Adrenal gland (tissue), 12 donors: ENCODE data around the gene TMEM26. TPM values are rescaled to one million over a fixed set of nuclear protein-coding genes. Genes with fewer than 3 reads are reported as not detected.

Experiments
- DNase-seq, 7 donors: peaks; one replicate each; pipeline ENCODE4 v3.0.0-alpha.2; 2019 to 2020
- H3K27ac ChIP-seq, 5 donors: fragments of 200-600 bp; sonication (generic) in 4 of 5; 1 replicate in 3 of 5; 2 replicates in 2 of 5; pipeline versions ENCODE4 v1.5.1 to v1.8.0; 2016 to 2020; ENCODE audit warnings: mild to moderate bottlenecking in 1 of 5
- H3K27me3 ChIP-seq: fragments of 200-600 bp; 2 replicates; pipeline ENCODE4 v1.8.0; 2021
- H3K36me3 ChIP-seq, 2 donors: fragments of 200-600 bp; replicated peaks in 1 of 2; 1 replicate in 1 of 2; 2 replicates in 1 of 2; pipeline versions ENCODE4 v1.5.1 to v1.8.0; 2018 to 2022
- H3K4me1 ChIP-seq, 2 donors: fragments of 200-600 bp; replicated peaks in 1 of 2; 1 replicate in 1 of 2; 2 replicates in 1 of 2; pipeline versions ENCODE4 v1.5.1 to v1.8.0; 2018 to 2021
- H3K4me3 ChIP-seq, 4 donors: fragments of 200-600 bp; sonication (generic) in 3 of 4; one replicate each; pipeline ENCODE4 v1.5.1; 2016 to 2018
- H3K9me3 ChIP-seq, 3 donors: fragments of 200-600 bp; sonication (generic) in 1 of 3; replicated peaks in 1 of 3; 1 replicate in 2 of 3; 2 replicates in 1 of 3; pipeline versions ENCODE4 v1.5.1 to v1.8.0; 2016 to 2021
- POLR2A ChIP-seq, 2 donors: fragments of 450-650 bp; IDR thresholded peaks; one replicate each; pipeline ENCODE4 v1.6.1; 2017; ENCODE audit warnings: antibody characterized with exemption in 2 of 2, mild to moderate bottlenecking in 2 of 2, moderate library complexity in 1 of 2
- WGBS, 4 donors: extraction: QIAGEN DNeasy Blood & Tissue Kit in 2 of 4; methylation state at CpG; one replicate each; pipeline versions ENCODE4 v1.1.5 to v1.1.7; 2013 to 2017; 5-methylcytosine and 5-hydroxymethylcytosine counted together
- intact Hi-C, 2 donors: fragments of 100-400 bp; cut with DNase I; formaldehyde crosslinking; loops; one replicate each; pipeline versions ENCODE4 v1.14.1 to v1.15.0; 2022 to 2023
- polyA plus RNA-seq, 3 donors: library from polyadenylated mRNA; stranded (reverse); fragments of 200-250 nt in 2 of 3; fragments of 350-450 nt in 1 of 3; fragmentation: Illumina TruSeq in 1 of 3; extraction: RNeasy Lipid Tissue Mini Kit (QIAGEN cat#74804) in 1 of 3; gene quantifications; one replicate each; pipeline ENCODE4 v1.2.3, GENCODE V29; 2013 to 2014
- total RNA-seq, 9 donors: library from RNA; depleted of rRNA in 4 of 9; stranded (reverse); fragments of >200 nt in 4 of 9; fragments of 120-200 nt in 1 of 9; fragmentation: NEBNext Ultra II Directional in 1 of 9; extraction: Animal tissue kit (Norgen Biotek cat#: 25700) in 1 of 9; gene quantifications; one replicate each; pipeline versions ENCODE4 v1.1.0 to v1.2.4, GENCODE V29; 2013 to 2023
- TF ChIP-seq, protein P1 (sequence below), 6 experiments: fragments of 450-650 bp in 4 of 6; fragments of 200-600 bp in 2 of 6; sonication (generic) in 1 of 6; IDR thresholded peaks; 1 replicate in 5 of 6; 2 replicates in 1 of 6; pipeline versions ENCODE4 v1.5.1 to v1.8.0; 2016 to 2021; ENCODE audit warnings: antibody characterized with exemption in 6 of 6, mild to moderate bottlenecking in 2 of 6, moderate library complexity in 1 of 6
- donor health status: healthy with polysubstance abuse.
- donor health status: Bipolar disorder and iron deficiency.
- donor health status: DM: yes; HTN: yes; CAD: no.
- donor health status: DM: no; HTN: no; CAD: no.
- donor health status: DM: no; HTN: no; CAD: no.
- donor health status: DM: yes; HTN: yes; CAD: no.

Gene TMEM26
- total and polyA plus RNA-seq, 12 donors = 0.36 to 51.7 (median 1.9) TPM

DNA sequence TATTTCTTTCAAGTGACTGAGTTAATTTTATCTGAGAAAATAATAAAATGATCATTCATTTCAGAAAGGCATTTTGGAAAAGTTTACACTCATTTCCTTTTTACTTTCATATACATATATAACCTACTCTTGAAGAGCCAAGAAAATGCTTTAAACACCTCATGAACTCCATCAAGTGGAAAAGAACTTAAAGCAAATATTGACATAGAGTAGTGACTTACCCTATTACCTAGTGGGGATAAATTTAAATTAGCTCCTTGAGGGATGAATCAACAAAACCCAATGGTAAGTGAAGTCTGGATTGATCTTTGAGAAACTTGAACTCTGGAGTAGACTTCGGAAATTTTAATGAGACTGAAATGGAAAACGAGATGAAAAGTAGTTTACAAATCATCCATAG, 88.6 kb downstream of the TMEM26 start:
- H3K27ac ChIP-seq = no peak overlapping the region
- intact Hi-C loops = no loop called here
- H3K9me3 ChIP-seq = no peaks in the 10 kb centered on the region
- no peaks in the 10 kb centered on the region for H3K4me1 ChIP-seq
- H3K4me3 ChIP-seq = no peak overlapping the region
- no peaks in the 10 kb centered on the region for H3K27me3 ChIP-seq
- no peak for DNase-seq
- WGBS, 4 donors = 79 to 92% (median 83%) methylated on average over 2 of the region's 2 CpGs
- TF ChIP-seq, protein P1, sequence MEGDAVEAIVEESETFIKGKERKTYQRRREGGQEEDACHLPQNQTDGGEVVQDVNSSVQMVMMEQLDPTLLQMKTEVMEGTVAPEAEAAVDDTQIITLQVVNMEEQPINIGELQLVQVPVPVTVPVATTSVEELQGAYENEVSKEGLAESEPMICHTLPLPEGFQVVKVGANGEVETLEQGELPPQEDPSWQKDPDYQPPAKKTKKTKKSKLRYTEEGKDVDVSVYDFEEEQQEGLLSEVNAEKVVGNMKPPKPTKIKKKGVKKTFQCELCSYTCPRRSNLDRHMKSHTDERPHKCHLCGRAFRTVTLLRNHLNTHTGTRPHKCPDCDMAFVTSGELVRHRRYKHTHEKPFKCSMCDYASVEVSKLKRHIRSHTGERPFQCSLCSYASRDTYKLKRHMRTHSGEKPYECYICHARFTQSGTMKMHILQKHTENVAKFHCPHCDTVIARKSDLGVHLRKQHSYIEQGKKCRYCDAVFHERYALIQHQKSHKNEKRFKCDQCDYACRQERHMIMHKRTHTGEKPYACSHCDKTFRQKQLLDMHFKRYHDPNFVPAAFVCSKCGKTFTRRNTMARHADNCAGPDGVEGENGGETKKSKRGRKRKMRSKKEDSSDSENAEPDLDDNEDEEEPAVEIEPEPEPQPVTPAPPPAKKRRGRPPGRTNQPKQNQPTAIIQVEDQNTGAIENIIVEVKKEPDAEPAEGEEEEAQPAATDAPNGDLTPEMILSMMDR (IDR thresholded peaks at IDR 0.05) = no peak
- TF ChIP-seq POLR2A (IDR thresholded peaks at IDR 0.05) = no peak
- H3K36me3 ChIP-seq = no peaks in the 10 kb centered on the region

DNA sequence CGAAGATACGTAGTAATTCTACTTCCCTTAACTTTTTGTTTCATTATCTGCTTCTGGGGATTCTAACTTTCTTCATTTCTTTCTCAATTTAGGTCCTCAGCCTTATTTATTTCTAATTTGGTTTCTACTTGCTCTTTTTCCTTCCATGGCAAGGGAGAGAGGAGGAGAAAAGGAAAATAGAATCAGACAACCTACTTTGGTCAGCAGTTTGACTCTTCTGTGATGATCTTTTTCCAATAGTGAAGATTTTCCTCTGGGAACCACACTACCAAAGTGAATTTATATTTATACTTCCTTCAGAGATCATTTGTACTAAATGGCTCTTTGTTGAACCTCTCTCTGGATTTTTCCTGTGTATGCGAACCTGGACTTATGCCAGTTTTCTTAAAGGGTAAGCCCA, 90.2 kb downstream of the TMEM26 start:
- H3K27ac ChIP-seq = no peak overlapping the region
- intact Hi-C loops = no loop called here
- no peaks in the 10 kb centered on the region for H3K9me3 ChIP-seq
- H3K36me3 ChIP-seq = no peaks in the 10 kb centered on the region
- 69 to 76% (median 73%) methylated on average over 3 of the region's 3 CpGs for WGBS, 4 donors
- no peaks in the 10 kb centered on the region for H3K4me1 ChIP-seq
- no peaks in the 10 kb centered on the region for H3K27me3 ChIP-seq
- DNase-seq = no peak
- no peak overlapping the region for H3K4me3 ChIP-seq
- TF ChIP-seq, protein P1 (IDR thresholded peaks at IDR 0.05) = no peak
- TF ChIP-seq POLR2A (IDR thresholded peaks at IDR 0.05) = no peak

DNA sequence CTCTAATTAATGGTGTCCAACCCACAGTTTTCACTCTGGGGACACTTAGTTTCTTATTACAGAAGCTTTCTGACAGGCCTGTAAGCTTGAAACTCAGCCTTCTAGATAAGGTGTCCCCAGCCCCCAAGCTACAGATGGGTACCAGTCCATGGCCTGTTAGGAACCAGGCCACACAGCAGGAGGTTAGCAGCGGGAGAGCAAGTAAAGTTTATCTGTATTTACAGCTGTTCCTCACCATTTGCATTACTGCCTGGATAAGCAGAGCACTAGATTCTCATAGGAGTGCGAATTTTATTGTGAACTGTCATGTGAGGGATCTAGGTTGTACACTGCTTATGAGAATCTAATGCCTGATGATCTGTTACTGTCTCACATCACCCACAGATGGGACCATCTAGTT, 93.7 kb downstream of the TMEM26 start:
- 80 to 96% (median 92%) methylated on average over 2 of the region's 2 CpGs for WGBS, 4 donors
- Histone ChIP-seq H3K9me3 (no peaks in the 10 kb centered on the region), H3K27me3 (no peaks in the 10 kb centered on the region), H3K4me3 (no peak overlapping the region), H3K4me1 (peaks cover 6 to 12% of the 10 kb centered on the region in 2 donors), H3K27ac (no peak overlapping the region), H3K36me3 (no peaks in the 10 kb centered on the region)
- TF ChIP-seq, protein P1 (IDR thresholded peaks at IDR 0.05) = no peak
- TF ChIP-seq POLR2A (IDR thresholded peaks at IDR 0.05) = no peak
- DNase-seq = no peak
- intact Hi-C loops = no loop called here

DNA sequence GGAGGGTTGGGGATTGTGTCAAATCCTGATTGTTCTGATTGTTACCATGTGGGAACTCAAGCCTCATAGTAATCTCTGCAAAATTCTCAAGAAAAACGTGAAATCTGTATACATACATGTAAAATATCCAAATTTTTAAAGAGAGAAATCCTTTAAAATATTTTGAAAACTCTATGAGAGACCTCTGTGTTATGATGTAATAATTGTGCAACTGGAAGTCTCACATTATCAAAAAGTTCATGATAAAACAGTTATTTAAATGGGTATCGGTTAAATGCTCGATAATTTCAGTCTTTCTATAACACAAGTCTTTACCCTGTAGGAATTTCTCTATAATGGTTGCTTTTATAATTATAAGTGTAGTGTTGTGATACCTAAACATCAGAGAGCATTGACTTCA, 95.5 kb downstream of the TMEM26 start:
- H3K4me3 ChIP-seq = no peak overlapping the region
- intact Hi-C loops = no loop called here
- DNase-seq = no peak
- 84 to 90% (median 89%) methylated on average over 3 of the region's 3 CpGs for WGBS, 4 donors
- H3K9me3 ChIP-seq = no peaks in the 10 kb centered on the region
- no peak overlapping the region for H3K27ac ChIP-seq
- peaks cover 6 to 12% of the 10 kb centered on the region in 2 donors for H3K4me1 ChIP-seq
- H3K27me3 ChIP-seq = no peaks in the 10 kb centered on the region
- no peaks in the 10 kb centered on the region for H3K36me3 ChIP-seq
- TF ChIP-seq, protein P1 (IDR thresholded peaks at IDR 0.05) = no peak
- no peak for TF ChIP-seq POLR2A (IDR thresholded peaks at IDR 0.05)

Other genes starting within 250 kb of the TMEM26 start
- 1 to 10 TPM in 1 of 9 donors, under 1 TPM in 2, not detected in 6; 0.36 to 2.4 (median 0.51) TPM for gene CABCOCO1, start 209.5 kb upstream of the TMEM26 start, total RNA-seq
- 1 to 10 TPM in 2 of 3 donors, under 1 TPM in 1; 0.48 to 2.9 (median 2.5) TPM for gene CABCOCO1, start 209.5 kb upstream of the TMEM26 start, polyA plus RNA-seq